GM12878 (cell line): ENCODE measurements around the gene EVC. TPM values are rescaled to one million over a fixed set of nuclear protein-coding genes. Genes with fewer than 3 reads are reported as not detected.

Source experiments
- ATAC-seq: fragments of 200-7000 bp; cut with Tn5 transposase; 3 replicates; pipeline ENCODE4 v1.9.1; 2020; ENCODE audit warnings: mild to moderate bottlenecking, moderate library complexity
- BruUV-seq: library from RNA; stranded (reverse); fragments of 400-500 nt; replicated peaks from 2 replicates; lab custom pipeline; 2021; lab: Mats Ljungman, UMichigan
- CTCF ChIA-PET: fragments of 300-600 bp; sonication (Branson Sonifier 250); formaldehyde crosslinking; extraction: SDS; loops from one replicate; lab custom pipeline; 2021; ENCODE audit warnings: inconsistent platforms; lab: Yijun Ruan, JAX
- POLR2A ChIA-PET: fragments of 350-600 bp; formaldehyde crosslinking; extraction: SDS; loops from one replicate; lab custom pipeline; 2021; ENCODE audit warnings: inconsistent platforms; lab: Charles Lee
- RAD21 ChIA-PET: fragments of 300-600 bp; sonication (Branson Sonifier 250); formaldehyde crosslinking; loops from one replicate; lab custom pipeline; 2023; ENCODE audit warnings: antibody characterized with exemption; ENCODE audit not compliant: unreplicated experiment; lab: Charles Lee
- SMC1A ChIA-PET: fragments of 300-600 bp; sonication (Branson Sonifier 250); formaldehyde crosslinking; loops from one replicate; lab custom pipeline; 2023; ENCODE audit not compliant: unreplicated experiment, uncharacterized antibody; lab: Charles Lee
- DNase-seq: peaks from one replicate; pipeline ENCODE4 v3.0.0-alpha.2; 2011; ENCODE audit warnings: low read depth, low spot score
- FAIRE-seq: peaks from 3 replicates; lab custom pipeline; 2011; peaks lifted over from hg19 to GRCh38; lab: Jason Lieb, UNC
- H2AFZ ChIP-seq: 2 replicates; pipeline ENCODE4 v1.6.0; 2011; ENCODE audit warnings: low read depth, low read length, control low read depth; ENCODE audit not compliant: control insufficient read depth
- H3K27ac ChIP-seq: 2 replicates; pipeline ENCODE4 v1.5.1; 2011; ENCODE audit warnings: control low read depth; ENCODE audit not compliant: control insufficient read depth, insufficient read depth
- H3K27me3 ChIP-seq, 2 experiments: replicated peaks in 1 of 2; 2 replicates each; pipeline versions ENCODE4 v1.6.0 to v1.6.1; 2011; ENCODE audit warnings: low read length in 1 of 2; ENCODE audit not compliant: control insufficient read depth in 2 of 2, insufficient read depth in 2 of 2
- H3K36me3 ChIP-seq, 2 experiments: 2 replicates each; pipeline ENCODE4 v1.5.1; 2011; ENCODE audit warnings: low read length in 1 of 2; ENCODE audit not compliant: control insufficient read depth in 2 of 2, insufficient read depth in 2 of 2
- H3K4me1 ChIP-seq: 2 replicates; pipeline ENCODE4 v1.6.1; 2011; ENCODE audit warnings: mild to moderate bottlenecking, low read length, moderate library complexity, mixed read lengths; ENCODE audit not compliant: control insufficient read depth, insufficient read depth
- H3K4me2 ChIP-seq: 2 replicates; pipeline ENCODE4 v1.6.0; 2011; ENCODE audit warnings: control low read depth; ENCODE audit not compliant: control insufficient read depth, insufficient read depth
- H3K4me3 ChIP-seq: fragments of 200-600 bp; sonication (generic); 2 replicates; pipeline ENCODE4 v1.5.1; 2016
- H3K79me2 ChIP-seq: 2 replicates; pipeline ENCODE4 v1.6.0; 2011; ENCODE audit warnings: low read length; ENCODE audit not compliant: control insufficient read depth, insufficient read depth
- H3K9ac ChIP-seq: 2 replicates; pipeline ENCODE4 v1.8.0; 2011; ENCODE audit warnings: low read length, control low read depth, mixed read lengths; ENCODE audit not compliant: control insufficient read depth, insufficient read depth
- H3K9me3 ChIP-seq: replicated peaks from 3 replicates; pipeline ENCODE4 v1.5.1; 2011; ENCODE audit warnings: mild to moderate bottlenecking, low read length; ENCODE audit not compliant: control insufficient read depth, insufficient read depth
- H4K20me1 ChIP-seq: 2 replicates; pipeline ENCODE4 v1.6.0; 2011; ENCODE audit not compliant: control insufficient read depth, insufficient read depth
- ATF2 ChIP-seq: IDR thresholded peaks from 2 replicates; pipeline ENCODE4 v1.6.1; 2012; ENCODE audit warnings: low read length, inconsistent platforms
- EGR1 ChIP-seq, 2 experiments: IDR thresholded peaks; 1 replicate in 1 of 2; 2 replicates in 1 of 2; pipeline ENCODE4 v1.6.1; 2011 to 2012; ENCODE audit warnings: low read depth in 2 of 2, low read length in 2 of 2, borderline replicate concordance in 1 of 2, mild to moderate bottlenecking in 1 of 2, moderate library complexity in 1 of 2
- GABPA ChIP-seq: IDR thresholded peaks from 2 replicates; pipeline ENCODE4 v1.6.1; 2014; ENCODE audit warnings: antibody characterized with exemption, low read depth, mild to moderate bottlenecking, inconsistent platforms
- HSF1 ChIP-seq: fragments of 150-350 bp; IDR thresholded peaks from 2 replicates; pipeline ENCODE4 v1.6.1; 2014; ENCODE audit warnings: mild to moderate bottlenecking, low read depth, low read length
- KDM1A ChIP-seq: fragments of 200-600 bp; sonication (generic); IDR thresholded peaks from 2 replicates; pipeline ENCODE4 v1.6.1; 2016; ENCODE audit warnings: borderline replicate concordance
- MLLT1 ChIP-seq: fragments of 450-650 bp; IDR thresholded peaks from 2 replicates; pipeline ENCODE4 v1.6.1; 2016; ENCODE audit warnings: mild to moderate bottlenecking
- MTA3 ChIP-seq: IDR thresholded peaks from 2 replicates; pipeline ENCODE4 v1.6.1; 2012; ENCODE audit warnings: low read length, inconsistent platforms, borderline replicate concordance
- MXI1 ChIP-seq: fragments of 150-350 bp; IDR thresholded peaks from 2 replicates; pipeline ENCODE4 v1.6.1; 2011; ENCODE audit warnings: low read depth, mild to moderate bottlenecking, inconsistent platforms, low read length, improper control_type of control experiment
- NR2C1 ChIP-seq: fragments of 450-650 bp; IDR thresholded peaks from 2 replicates; pipeline ENCODE4 v1.6.1; 2017; ENCODE audit warnings: antibody characterized with exemption, mild to moderate bottlenecking, moderate library complexity
- RAD21 ChIP-seq: IDR thresholded peaks from 2 replicates; pipeline ENCODE4 v1.6.1; 2011; ENCODE audit warnings: mild to moderate bottlenecking, low read depth, low read length, moderate library complexity; ENCODE audit not compliant: insufficient read depth
- SIX5 ChIP-seq: IDR thresholded peaks from 2 replicates; pipeline ENCODE4 v1.6.1; 2011; ENCODE audit warnings: mild to moderate bottlenecking, low read depth, low read length, moderate library complexity; ENCODE audit not compliant: severe bottlenecking
- SKIL ChIP-seq: fragments of 450-650 bp; IDR thresholded peaks from 2 replicates; pipeline ENCODE4 v1.6.1; 2017; ENCODE audit warnings: mild to moderate bottlenecking, low read depth, inconsistent platforms; ENCODE audit not compliant: poor library complexity, severe bottlenecking
- TCF12 ChIP-seq: IDR thresholded peaks from 2 replicates; pipeline ENCODE4 v1.6.1; 2011; ENCODE audit warnings: low read depth, mild to moderate bottlenecking, low read length
- ZBED1 ChIP-seq: IDR thresholded peaks from 2 replicates; pipeline ENCODE4 v1.6.1; 2016; ENCODE audit warnings: borderline replicate concordance
- ZBTB4 ChIP-seq: fragments of 450-650 bp; formaldehyde crosslinking; IDR thresholded peaks from 2 replicates; pipeline ENCODE4 v1.4.0; 2022; ENCODE audit warnings: mild to moderate bottlenecking, moderate library complexity
- WGBS: methylation state at CpG from one replicate; pipeline ENCODE4 v1.1.6; 2016; ENCODE audit warnings: low lambda C conversion rate; ENCODE audit not compliant: insufficient replicate concordance, insufficient coverage; ENCODE audit errors: missing lambda C conversion rate; 5-methylcytosine and 5-hydroxymethylcytosine counted together
- in situ Hi-C: fragments of 300-500 bp; cut with MboI; formaldehyde crosslinking; loops from 9 replicates; pipeline ENCODE4 v1.14.3; 2018; ENCODE audit warnings: mixed read lengths
- intact Hi-C: fragments of 100-400 bp; cut with micrococcal nuclease; formaldehyde crosslinking; loops from one replicate; pipeline ENCODE4 v1.14.2; 2022; ENCODE audit not compliant: unreplicated experiment
- polyA plus RNA-seq, 11 experiments: library from polyadenylated mRNA; depleted of rRNA in 4 of 11; unstranded in 6 of 11; stranded (reverse) in 5 of 11; fragments of >200 nt; fragmentation: Nextera tagmentation in 4 of 11; fragmentation: Illumina TruSeq in 1 of 11; extraction: Ambion mirVana in 4 of 11; extraction: Trizol in 1 of 11; gene quantifications; 1 replicate in 1 of 11; 2 replicates in 10 of 11; pipeline versions ENCODE4 v1.2.1 to v1.2.3, GENCODE V29; 2011 to 2016; ENCODE audit warnings: inconsistent platforms in 2 of 11, missing spikeins in 2 of 11, low read depth in 1 of 11
- total RNA-seq, 4 experiments: library from RNA; depleted of rRNA in 3 of 4; stranded (reverse); fragments of >200 nt in 3 of 4; fragmentation: Illumina TruSeq in 1 of 4; extraction: Trizol in 1 of 4; gene quantifications; 2 replicates each; pipeline versions ENCODE4 v1.2.1 to v1.2.3, GENCODE V29; 2013 to 2021

The EVC gene
- total and polyA plus RNA-seq, 10 of the 15 experiments (the other 5 are each of a cell fraction or from before 2014, with no cell fraction given), result 0.87 to 55.9 (median 15.6) TPM

GRCh38 chr4:5757091-5757490 lies 46.1 kb downstream of the EVC start:
- Histone ChIP-seq H3K27me3 (no peaks in the 10 kb centered on the region), H2AFZ (no peak overlapping the region), H3K9me3 (no peaks in the 10 kb centered on the region; the same call in 2 of the 3 replicates), H3K27ac (no peak overlapping the region), H3K79me2 (no peaks in the 10 kb centered on the region), H3K36me3 (peaks cover 0 to 2% of the 10 kb centered on the region in 2 experiments; a peak in 2 of 4 replicates), H4K20me1 (no peaks in the 10 kb centered on the region), H3K9ac (no peak overlapping the region), H3K4me2 (no peak overlapping the region), H3K4me3 (no peak overlapping the region), H3K4me1 (no peaks in the 10 kb centered on the region; the same call in 1 of the 2 replicates)
- ATAC-seq (no peak), DNase-seq (no peak), FAIRE-seq (no peak)
- WGBS, result 22% methylated on average over 7 of the region's 7 CpGs
- ChIA-PET POLR2A (no interaction called here), CTCF (no interaction called here), SMC1A (no interaction called here), RAD21 (no interaction called here)
- intact Hi-C loops (no loop called here), in situ Hi-C loops (no loop called here)
- BruUV-seq, result no TSS peak
- TF ChIP-seq TCF12 (no peak), HSF1 (no peak), ZBTB4 (CRISPR knock-in tag) (no peak), SIX5 (no peak), SKIL (no peak), NR2C1 (no peak), ZBED1 (no peak), MXI1 (no peak), MLLT1 (no peak), ATF2 (no peak), GABPA (no peak), RAD21 (no peak), MTA3 (no peak), KDM1A (no peak), EGR1 (IDR thresholded peaks at IDR 0.05; ENCODE audit: borderline replicate concordance in 1 of 2, low read depth in 2 of 2, low read length in 2 of 2) (no peak)
